NCI-H69 (cell line): ENCODE data around the gene TMSB4X.
"Not testable (repeated sequence)": the region's sequence is repeated elsewhere in the genome, so short reads cannot be mapped to it uniquely, and the experiment has no call there.

Experiments
- DNase-seq: peaks from one replicate; lab custom pipeline; 2025; lab: John Stamatoyannopoulos, UW

TMSB4X gene

GRCh38 chrX:12974796-12975669, at the start of gene TMSB4X:
Gene TMSB4X, plus strand, starts transcription at chrX:12975110.
- DNase-seq = peak; percentile 94

- no peak for DNase-seq
Measured at GRCh38 chrX:12929701-12930100, 45.2 kb upstream of the TMSB4X start.

- no peak for DNase-seq
Measured at GRCh38 chrX:12930150-12930549, 44.8 kb upstream of the TMSB4X start.

- no peak for DNase-seq
Measured at GRCh38 chrX:12932244-12932643, 42.7 kb upstream of the TMSB4X start.

- DNase-seq = no peak
Measured at GRCh38 chrX:12934850-12935249, 40.1 kb upstream of the TMSB4X start.

GRCh38 chrX:12936947-12937346, 38.0 kb upstream of the TMSB4X start:
- peak; percentile 23 for DNase-seq

GRCh38 chrX:12940471-12940870, 34.4 kb upstream of the TMSB4X start:
- DNase-seq = not testable (repeated sequence)

- not testable (repeated sequence) for DNase-seq
Measured at GRCh38 chrX:12943592-12943991, 31.3 kb upstream of the TMSB4X start.

- DNase-seq = not testable (repeated sequence)
Measured at GRCh38 chrX:12944452-12944851, 30.5 kb upstream of the TMSB4X start.

- no peak for DNase-seq
Measured at GRCh38 chrX:12945494-12945893, 29.4 kb upstream of the TMSB4X start.

- no peak for DNase-seq
Measured at GRCh38 chrX:12946406-12946805, 28.5 kb upstream of the TMSB4X start.

- DNase-seq = peak; percentile 91
Measured at GRCh38 chrX:12946838-12947544, 27.9 kb upstream of the TMSB4X start.

GRCh38 chrX:12947545-12948235, 27.2 kb upstream of the TMSB4X start:
- DNase-seq = peak; percentile 90

GRCh38 chrX:12948495-12948894, 26.4 kb upstream of the TMSB4X start:
- DNase-seq = peak; percentile 26

GRCh38 chrX:12949205-12949926, 25.5 kb upstream of the TMSB4X start:
- DNase-seq = peak; percentile 13

- no peak for DNase-seq
Measured at GRCh38 chrX:12949927-12950656, 24.8 kb upstream of the TMSB4X start.

GRCh38 chrX:12950851-12951594, 23.9 kb upstream of the TMSB4X start:
- peak; percentile 69 for DNase-seq

- no peak for DNase-seq
Measured at GRCh38 chrX:12951595-12951975, 23.3 kb upstream of the TMSB4X start.

- no peak for DNase-seq
Measured at GRCh38 chrX:12953420-12953819, 21.5 kb upstream of the TMSB4X start.

GRCh38 chrX:12954376-12954775, 20.5 kb upstream of the TMSB4X start:
- no peak for DNase-seq

- no peak for DNase-seq
Measured at GRCh38 chrX:12954981-12955380, 19.9 kb upstream of the TMSB4X start.
